Stimulated activated effector memory CD8-positive, alpha-beta T cell treated with anti-CD3 and anti-CD28 coated beads, Interleukin-12 subunit alpha, Interleukin-12 subunit beta, amount 100 ng/mL, for 72 hours (primary cell): ENCODE measurements around the gene OR2AK2.
"Not testable (repeated sequence)": the region's sequence is repeated elsewhere in the genome, so short reads cannot be mapped to it uniquely, and the experiment has no call there.

ENCODE experiments used
- ATAC-seq: fragments of 150-1000 bp; cut with Tn5 transposase; 2 replicates; pipeline ENCODE4 v1.10.0; 2021
- DNase-seq, 2 donors: peaks; one replicate each; pipeline ENCODE4 v3.0.0; 2021 to 2022; ENCODE audit warnings: low spot score in 2 of 2
- H3K27ac Mint-ChIP-seq: one replicate; pipeline ENCODE4 v1.8.0; 2022; ENCODE audit warnings: mild to moderate bottlenecking, mixed read lengths
- H3K36me3 Mint-ChIP-seq: one replicate; pipeline ENCODE4 v1.8.0; 2022; ENCODE audit warnings: mild to moderate bottlenecking, mixed read lengths
- H3K4me1 Mint-ChIP-seq: one replicate; pipeline ENCODE4 v1.8.0; 2022; ENCODE audit warnings: mixed read lengths
- H3K4me3 Mint-ChIP-seq: one replicate; pipeline ENCODE4 v1.8.0; 2022; ENCODE audit warnings: mild to moderate bottlenecking, mixed read lengths
- H3K9me3 Mint-ChIP-seq: one replicate; pipeline ENCODE4 v1.8.0; 2022; ENCODE audit warnings: mixed read lengths

Gene OR2AK2

GRCh38 chr1:247964933-247965332 is at the start of gene OR2AK2:
Gene OR2AK2 (plus strand): TSS chr1:247965233. CDS start chr1:247965377, 144 bp downstream.
- Mint-ChIP-seq H3K36me3 (no peaks in the 10 kb centered on the region), H3K4me1 (no peaks in the 10 kb centered on the region), H3K9me3 (peaks cover 18% of the 10 kb centered on the region), H3K27ac (no peak within 1 kb of the TSS), H3K4me3 (no peak within 1 kb of the TSS)
- ATAC-seq = no peak
- no peak for DNase-seq

GRCh38 chr1:247919952-247920351 is 45.1 kb upstream of the OR2AK2 start, which contains the start of gene OR2T8:
Gene OR2T8 (plus strand): TSS chr1:247920252. CDS start chr1:247921018, 766 bp downstream.
- Mint-ChIP-seq H3K4me1 (no peaks in the 10 kb centered on the region), H3K4me3 (no peak within 1 kb of the TSS), H3K9me3 (no peaks in the 10 kb centered on the region), H3K27ac (no peak within 1 kb of the TSS), H3K36me3 (no peaks in the 10 kb centered on the region)
- no peak for DNase-seq
- no peak for ATAC-seq

- Mint-ChIP-seq H3K36me3 (no peaks in the 10 kb centered on the region), H3K27ac (no peak overlapping the region), H3K4me3 (no peak overlapping the region), H3K4me1 (no peaks in the 10 kb centered on the region), H3K9me3 (no peaks in the 10 kb centered on the region)
- no peak for ATAC-seq
- DNase-seq = no peak
These were observed 41.1 kb upstream of the OR2AK2 start for GRCh38 chr1:247923941-247924340.

GRCh38 chr1:247924868-247925267 is 40.2 kb upstream of the OR2AK2 start, which contains the start of gene OR2AJ1:
Gene OR2AJ1 (plus strand): TSS chr1:247924889. CDS start chr1:247933769, 8,880 bp downstream.
- no peaks in the 10 kb centered on the region for H3K4me1 Mint-ChIP-seq
- DNase-seq = no peak
- H3K9me3 Mint-ChIP-seq = no peaks in the 10 kb centered on the region
- H3K27ac Mint-ChIP-seq = no peak within 1 kb of the TSS
- no peak within 1 kb of the TSS for H3K4me3 Mint-ChIP-seq
- H3K36me3 Mint-ChIP-seq = no peaks in the 10 kb centered on the region
- ATAC-seq = no peak

- ATAC-seq = no peak
- H3K4me3 Mint-ChIP-seq = no peak overlapping the region
- H3K27ac Mint-ChIP-seq = no peak overlapping the region
These were observed 31.0 kb upstream of the OR2AK2 start for GRCh38 chr1:247933989-247934388.

GRCh38 chr1:247935781-247936180 is 29.3 kb upstream of the OR2AK2 start:
- DNase-seq = no peak
- Mint-ChIP-seq H3K4me1 (peaks cover 4% of the 10 kb centered on the region), H3K9me3 (peaks cover 6% of the 10 kb centered on the region), H3K36me3 (no peaks in the 10 kb centered on the region), H3K27ac (no peak overlapping the region), H3K4me3 (no peak overlapping the region)
- no peak for ATAC-seq

More at GRCh38 chr1:247933989-247934388, 31.0 kb upstream of the OR2AK2 start:
- Mint-ChIP-seq H3K4me1 (peaks cover 4% of the 10 kb centered on the region), H3K9me3 (peaks cover 6% of the 10 kb centered on the region), H3K36me3 (no peaks in the 10 kb centered on the region)
- no peak for DNase-seq

- ATAC-seq = no peak
- Mint-ChIP-seq H3K27ac (no peak overlapping the region), H3K36me3 (no peaks in the 10 kb centered on the region), H3K9me3 (peaks cover 6% of the 10 kb centered on the region), H3K4me1 (peaks cover 4% of the 10 kb centered on the region), H3K4me3 (no peak overlapping the region)
- no peak for DNase-seq
These were observed 28.6 kb upstream of the OR2AK2 start for GRCh38 chr1:247936415-247936814.

GRCh38 chr1:247936965-247937734 is 27.9 kb upstream of the OR2AK2 start:
- H3K36me3 Mint-ChIP-seq, H3K27ac Mint-ChIP-seq, H3K4me1 Mint-ChIP-seq, H3K9me3 Mint-ChIP-seq: not testable (repeated sequence)
- peak overlapping the region; percentile 52 for H3K4me3 Mint-ChIP-seq
- ATAC-seq = peak; percentile 98
- peak; percentile 61 to 91 for DNase-seq

- H3K27ac Mint-ChIP-seq = no peak overlapping the region
- no peaks in the 10 kb centered on the region for H3K36me3 Mint-ChIP-seq
- DNase-seq (no peak), ATAC-seq (no peak)
- no peak overlapping the region for H3K4me3 Mint-ChIP-seq
- H3K9me3 Mint-ChIP-seq = peaks cover 9% of the 10 kb centered on the region
- H3K4me1 Mint-ChIP-seq = no peaks in the 10 kb centered on the region
These were observed 22.4 kb upstream of the OR2AK2 start for GRCh38 chr1:247942624-247943023.

- Mint-ChIP-seq H3K4me3 (no peak within 1 kb of the TSS), H3K4me1 (no peaks in the 10 kb centered on the region), H3K27ac (no peak within 1 kb of the TSS), H3K36me3 (no peaks in the 10 kb centered on the region), H3K9me3 (peaks cover 5% of the 10 kb centered on the region)
- DNase-seq = no peak
- no peak for ATAC-seq
These were observed 16.5 kb upstream of the OR2AK2 start, which contains the start of gene OR2L8 for GRCh38 chr1:247948558-247948957. Gene OR2L8 (plus strand): TSS chr1:247948858. CDS start chr1:247948858, 0 bp downstream.

GRCh38 chr1:247953408-247953807 is 11.6 kb upstream of the OR2AK2 start:
- Mint-ChIP-seq H3K27ac (no peak overlapping the region), H3K9me3 (peaks cover 5% of the 10 kb centered on the region), H3K36me3 (no peaks in the 10 kb centered on the region), H3K4me1 (no peaks in the 10 kb centered on the region), H3K4me3 (no peak overlapping the region)
- DNase-seq (no peak), ATAC-seq (no peak)

- peaks cover 20% of the 10 kb centered on the region for H3K9me3 Mint-ChIP-seq
- no peaks in the 10 kb centered on the region for H3K36me3 Mint-ChIP-seq
- no peaks in the 10 kb centered on the region for H3K4me1 Mint-ChIP-seq
- no peak for ATAC-seq
- no peak for DNase-seq
- no peak overlapping the region for H3K27ac Mint-ChIP-seq
- H3K4me3 Mint-ChIP-seq = no peak overlapping the region
These were observed 3.2 kb upstream of the OR2AK2 start for GRCh38 chr1:247961791-247962190.

GRCh38 chr1:247962911-247963588 is 2.0 kb upstream of the OR2AK2 start:
- no peak overlapping the region for H3K4me3 Mint-ChIP-seq
- no peaks in the 10 kb centered on the region for H3K36me3 Mint-ChIP-seq
- no peaks in the 10 kb centered on the region for H3K4me1 Mint-ChIP-seq
- no peak overlapping the region for H3K27ac Mint-ChIP-seq
- H3K9me3 Mint-ChIP-seq = peaks cover 20% of the 10 kb centered on the region
- ATAC-seq = no peak
- DNase-seq = no peak

GRCh38 chr1:247966532-247967204 is 1.6 kb downstream of the OR2AK2 start:
- ATAC-seq = no peak

GRCh38 chr1:247992986-247993385 is 28.0 kb downstream of the OR2AK2 start:
- no peaks in the 10 kb centered on the region for H3K4me1 Mint-ChIP-seq
- H3K9me3 Mint-ChIP-seq = peaks cover 17% of the 10 kb centered on the region
- H3K27ac Mint-ChIP-seq = no peak overlapping the region
- no peak for ATAC-seq
- H3K4me3 Mint-ChIP-seq = no peak overlapping the region
- no peak for DNase-seq
- H3K36me3 Mint-ChIP-seq = no peaks in the 10 kb centered on the region

More at GRCh38 chr1:247966532-247967204, 1.6 kb downstream of the OR2AK2 start:
- DNase-seq = no peak
- no peaks in the 10 kb centered on the region for H3K36me3 Mint-ChIP-seq
- no peak overlapping the region for H3K27ac Mint-ChIP-seq
- H3K9me3 Mint-ChIP-seq = peaks cover 13% of the 10 kb centered on the region
- no peaks in the 10 kb centered on the region for H3K4me1 Mint-ChIP-seq
- no peak overlapping the region for H3K4me3 Mint-ChIP-seq
